ENCODE data around the gene RRAD.

DNA sequence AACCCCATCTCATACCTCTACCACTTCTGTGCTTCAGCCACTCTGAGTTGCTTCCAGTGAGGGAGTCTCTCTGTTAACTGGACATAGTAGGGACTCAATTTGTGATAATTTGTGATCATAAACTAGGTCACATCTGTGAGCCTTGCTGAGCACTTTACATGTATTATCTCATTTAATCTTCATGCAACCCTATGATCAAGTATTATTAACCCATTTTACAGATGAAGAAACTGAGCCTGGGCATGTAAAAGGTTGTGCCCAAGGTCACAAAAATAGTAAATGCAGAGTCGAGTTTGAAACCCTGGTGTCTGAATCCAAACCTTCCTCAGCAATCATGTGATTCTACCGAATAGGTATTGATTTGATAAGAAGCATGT lies 26.4 kb downstream of the RRAD start:
- TF ChIP-seq, protein P1, sequence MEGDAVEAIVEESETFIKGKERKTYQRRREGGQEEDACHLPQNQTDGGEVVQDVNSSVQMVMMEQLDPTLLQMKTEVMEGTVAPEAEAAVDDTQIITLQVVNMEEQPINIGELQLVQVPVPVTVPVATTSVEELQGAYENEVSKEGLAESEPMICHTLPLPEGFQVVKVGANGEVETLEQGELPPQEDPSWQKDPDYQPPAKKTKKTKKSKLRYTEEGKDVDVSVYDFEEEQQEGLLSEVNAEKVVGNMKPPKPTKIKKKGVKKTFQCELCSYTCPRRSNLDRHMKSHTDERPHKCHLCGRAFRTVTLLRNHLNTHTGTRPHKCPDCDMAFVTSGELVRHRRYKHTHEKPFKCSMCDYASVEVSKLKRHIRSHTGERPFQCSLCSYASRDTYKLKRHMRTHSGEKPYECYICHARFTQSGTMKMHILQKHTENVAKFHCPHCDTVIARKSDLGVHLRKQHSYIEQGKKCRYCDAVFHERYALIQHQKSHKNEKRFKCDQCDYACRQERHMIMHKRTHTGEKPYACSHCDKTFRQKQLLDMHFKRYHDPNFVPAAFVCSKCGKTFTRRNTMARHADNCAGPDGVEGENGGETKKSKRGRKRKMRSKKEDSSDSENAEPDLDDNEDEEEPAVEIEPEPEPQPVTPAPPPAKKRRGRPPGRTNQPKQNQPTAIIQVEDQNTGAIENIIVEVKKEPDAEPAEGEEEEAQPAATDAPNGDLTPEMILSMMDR (IDR thresholded peaks at IDR 0.05; ENCODE audit: low read depth, low read length, missing input control) = no peak
- TF ChIP-seq SP1 (IDR thresholded peaks at IDR 0.05) = no peak

Measured in liver (tissue), 3 donors.